HG03045 (cell line): ENCODE measurements around the gene LMOD2.

Experiments
- ATAC-seq: cut with Tn5 transposase; IDR thresholded peaks from one replicate; pipeline ENCODE4 v1.9.1; 2021; ENCODE audit warnings: mild to moderate bottlenecking, moderate library complexity; ENCODE audit not compliant: unreplicated experiment

The LMOD2 gene

DNA sequence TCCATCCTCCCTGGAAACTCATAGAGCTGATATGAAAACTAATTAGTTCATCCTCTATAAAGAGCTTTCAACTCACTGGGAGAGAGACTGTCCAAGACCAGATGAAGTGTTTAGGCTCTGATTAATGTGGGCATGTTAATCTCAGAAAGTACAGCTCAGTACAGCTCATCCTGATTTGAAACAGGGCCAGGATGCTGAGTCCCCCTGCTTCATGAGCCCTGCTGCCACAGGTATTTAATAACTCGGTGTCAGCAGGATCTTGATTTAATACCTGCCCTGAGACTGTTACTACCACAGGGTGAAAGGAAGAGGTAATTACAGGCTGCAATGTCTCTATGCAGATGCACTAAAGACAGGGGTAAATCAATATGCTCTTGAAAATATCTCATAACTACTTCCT lies 10.8 kb downstream of the LMOD2 start:
- ATAC-seq = no peak

DNA sequence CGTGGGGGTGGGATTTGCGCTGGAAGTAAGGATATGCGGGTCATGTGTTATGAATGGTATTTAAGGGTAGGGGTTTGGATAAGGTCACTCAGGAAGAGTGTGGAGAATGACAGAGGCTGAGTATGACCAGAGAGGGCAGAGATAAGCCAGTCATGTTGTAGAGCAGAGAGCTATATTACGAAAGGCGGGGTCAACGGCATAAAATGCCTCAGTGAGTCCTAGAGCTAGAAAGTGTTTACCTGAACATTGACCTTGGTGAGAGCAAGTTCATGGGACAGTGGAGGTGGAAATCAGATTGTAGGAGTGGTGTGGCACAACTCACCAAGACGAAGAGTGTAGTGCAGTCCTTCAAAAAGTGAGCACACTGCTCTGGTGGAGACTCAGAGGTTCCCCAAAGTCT lies 13.8 kb downstream of the LMOD2 start:
- ATAC-seq = no peak

DNA sequence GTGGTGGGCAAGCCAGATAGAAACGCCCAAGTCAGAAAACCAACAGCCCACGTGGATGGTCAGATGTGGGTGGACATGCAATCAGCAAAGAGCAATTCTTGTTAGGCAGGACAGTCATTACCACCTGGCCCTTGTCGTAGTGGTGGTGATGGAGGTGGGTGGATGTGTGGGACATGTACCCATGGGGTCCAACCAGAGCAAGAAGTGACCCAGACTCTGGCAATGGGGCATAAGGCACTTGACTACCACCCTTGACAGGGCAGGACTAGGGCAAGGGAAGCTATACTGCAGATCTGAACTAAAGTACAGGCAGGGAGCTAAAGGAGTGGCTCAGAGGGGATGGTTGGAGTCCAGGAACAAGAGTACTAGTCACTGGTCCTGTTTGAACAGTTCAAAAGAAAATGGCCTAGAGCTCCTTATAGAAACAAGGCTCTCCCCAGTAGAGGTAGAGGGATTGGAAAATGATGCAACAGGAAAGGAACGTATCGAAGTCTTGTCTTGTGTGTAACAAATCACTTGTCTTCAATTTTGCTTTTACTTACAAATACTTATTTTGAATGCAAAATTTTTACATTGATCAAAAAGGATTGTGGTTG lies 17.6 kb downstream of the LMOD2 start:
- ATAC-seq = no peak

- no peak for ATAC-seq
Observed at GRCh38 chr7:123673752-123674398, 18.2 kb downstream of the LMOD2 start.

DNA sequence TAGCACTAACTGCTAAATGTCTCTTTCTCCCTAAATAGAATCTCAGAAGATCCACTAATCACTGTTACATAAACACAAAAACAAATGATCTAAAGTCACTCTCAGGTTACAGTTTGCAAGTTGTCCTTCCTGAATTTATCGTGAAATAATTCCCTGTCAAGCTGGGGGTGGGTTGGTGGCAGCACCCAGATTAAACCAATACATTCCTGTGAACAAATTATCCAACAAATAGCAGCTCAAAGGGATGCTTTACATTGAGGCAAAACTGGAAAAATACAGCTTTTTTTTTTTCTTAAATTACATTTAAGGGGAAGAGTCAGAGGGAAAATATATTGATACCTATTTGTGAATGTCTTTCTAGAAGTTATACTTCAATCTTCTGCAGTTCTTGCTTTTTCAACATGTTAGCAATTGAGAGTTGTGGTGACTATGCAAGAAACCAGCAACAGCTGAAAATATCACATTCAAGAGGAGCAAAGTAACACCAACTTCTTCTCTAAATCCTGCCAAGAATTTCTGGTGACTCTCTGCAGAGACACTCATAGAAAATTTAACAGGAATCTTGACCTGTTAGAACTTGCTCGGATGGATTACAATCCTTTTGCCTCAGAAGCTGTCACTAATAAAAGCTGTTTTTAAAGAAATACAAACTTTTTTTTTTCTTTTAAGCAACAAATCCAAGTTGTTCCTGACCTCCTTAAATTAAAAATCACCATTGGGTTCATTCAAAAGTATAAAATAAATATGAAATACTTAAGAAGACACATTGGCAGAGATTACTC lies 18.9 kb downstream of the LMOD2 start:
- ATAC-seq = no peak

DNA sequence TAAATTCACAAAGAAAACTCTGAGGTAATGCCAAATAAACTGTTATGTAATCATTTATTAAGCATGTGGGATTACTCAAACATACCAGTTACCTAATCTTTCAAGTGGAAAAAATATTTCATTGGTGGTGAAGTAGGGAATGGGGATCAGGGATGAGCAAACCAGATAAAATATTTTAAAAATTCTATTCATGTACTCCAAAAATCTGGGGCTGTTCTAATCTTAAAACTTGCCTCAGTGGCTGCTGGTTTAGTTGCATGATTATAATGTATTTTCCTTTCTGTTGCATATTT lies 19.5 kb downstream of the LMOD2 start:
- no peak for ATAC-seq

GRCh38 chr7:123677061-123677715 lies 21.5 kb downstream of the LMOD2 start:
- no peak for ATAC-seq

DNA sequence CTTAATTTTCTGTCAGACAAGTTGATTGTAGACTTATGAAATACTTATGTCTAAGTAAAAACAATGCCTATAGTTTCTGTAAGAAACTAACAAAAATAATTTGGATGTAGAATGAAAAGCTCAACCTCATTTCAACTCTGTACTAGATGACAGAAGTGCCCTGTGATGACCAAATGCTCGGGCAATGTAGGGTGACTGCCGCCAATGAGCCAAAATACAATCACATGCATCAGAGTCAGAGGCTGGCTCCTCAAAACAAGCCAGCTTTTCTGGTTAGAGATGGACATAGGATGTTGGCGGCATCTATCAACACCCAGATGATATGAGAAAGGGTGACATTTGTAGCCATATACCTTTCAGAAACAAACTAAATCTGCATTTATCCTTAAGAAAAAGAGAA lies 23.9 kb downstream of the LMOD2 start:
- ATAC-seq = no peak

- ATAC-seq = no peak
Observed at GRCh38 chr7:123680580-123680979, 24.9 kb downstream of the LMOD2 start.

DNA sequence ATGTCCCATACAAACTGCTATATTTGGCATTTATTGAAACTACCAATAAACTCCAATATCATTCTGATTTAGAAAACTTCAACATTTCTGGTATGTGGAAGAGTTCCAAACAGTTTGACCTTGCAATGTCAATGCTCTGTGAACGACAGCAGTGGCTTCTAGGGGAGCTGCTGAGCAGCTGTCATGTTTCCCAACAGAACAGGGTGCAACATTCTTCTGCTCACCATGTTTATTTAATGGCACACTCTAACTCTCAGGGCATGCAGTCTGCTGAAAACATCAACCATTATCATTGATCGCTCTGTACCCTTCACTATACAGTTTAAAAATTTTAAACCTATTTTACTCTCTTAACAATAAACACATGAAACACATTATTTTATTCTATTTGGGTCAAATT lies 25.9 kb downstream of the LMOD2 start:
- no peak for ATAC-seq

DNA sequence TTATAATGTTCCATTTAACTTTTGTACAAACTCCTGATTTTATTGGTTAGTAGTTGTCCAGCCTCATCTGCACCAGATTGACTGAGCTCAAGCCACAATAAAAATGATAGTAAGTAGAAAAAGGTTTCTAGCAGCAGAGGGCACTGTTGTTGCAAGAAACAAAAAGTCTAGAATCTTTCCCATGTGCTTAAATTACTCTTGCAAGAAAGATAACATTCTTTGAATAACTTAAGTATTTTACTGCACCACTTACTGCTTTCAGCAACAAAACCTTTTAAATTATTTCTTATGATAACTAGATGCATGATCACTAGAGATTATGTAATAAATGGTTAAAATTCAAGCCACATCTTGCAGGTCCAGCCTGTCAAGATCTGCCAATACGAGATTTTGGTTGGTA lies 27.0 kb downstream of the LMOD2 start:
- no peak for ATAC-seq

- no peak for ATAC-seq
Observed at GRCh38 chr7:123687161-123687560, 31.5 kb downstream of the LMOD2 start.

- no peak for ATAC-seq
Observed at GRCh38 chr7:123687727-123688126, 32.1 kb downstream of the LMOD2 start.

DNA sequence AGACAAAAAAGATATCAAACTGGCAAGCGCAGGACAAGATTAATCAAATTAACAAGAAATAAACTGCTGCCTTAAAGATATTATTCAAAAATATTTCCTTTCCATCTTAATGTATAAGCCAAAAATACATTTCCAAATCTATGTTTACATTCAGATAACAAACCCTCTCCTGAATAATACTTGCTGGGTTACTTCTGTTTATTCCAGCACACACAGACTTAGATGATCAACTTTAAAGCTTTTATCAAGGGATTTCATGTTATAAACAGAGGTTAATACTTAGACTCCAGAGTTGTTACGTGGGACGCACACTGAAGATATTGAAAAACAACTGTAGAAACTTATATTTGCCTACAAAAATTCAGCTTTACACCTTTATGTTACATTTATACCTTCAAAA lies 33.6 kb downstream of the LMOD2 start:
- ATAC-seq = no peak

DNA sequence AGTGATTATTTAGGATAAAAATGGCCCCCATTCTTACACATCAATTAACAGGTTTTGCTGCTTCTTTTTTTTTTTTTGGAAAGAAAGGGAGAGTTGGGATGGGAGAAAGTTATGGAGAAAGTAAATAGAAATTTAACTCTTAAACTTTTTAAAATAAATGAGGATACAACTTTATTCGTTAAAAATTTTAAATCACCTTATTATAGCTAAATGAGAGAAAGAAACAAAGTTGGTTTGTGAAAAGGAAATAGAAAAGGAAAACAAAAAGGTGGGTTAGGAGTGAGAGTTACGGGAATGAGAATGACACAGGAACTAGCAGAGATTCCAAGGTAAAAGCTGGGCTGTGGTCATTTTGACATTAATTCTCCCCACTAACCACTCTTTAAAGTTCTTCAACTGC lies 34.9 kb downstream of the LMOD2 start:
- no peak for ATAC-seq

DNA sequence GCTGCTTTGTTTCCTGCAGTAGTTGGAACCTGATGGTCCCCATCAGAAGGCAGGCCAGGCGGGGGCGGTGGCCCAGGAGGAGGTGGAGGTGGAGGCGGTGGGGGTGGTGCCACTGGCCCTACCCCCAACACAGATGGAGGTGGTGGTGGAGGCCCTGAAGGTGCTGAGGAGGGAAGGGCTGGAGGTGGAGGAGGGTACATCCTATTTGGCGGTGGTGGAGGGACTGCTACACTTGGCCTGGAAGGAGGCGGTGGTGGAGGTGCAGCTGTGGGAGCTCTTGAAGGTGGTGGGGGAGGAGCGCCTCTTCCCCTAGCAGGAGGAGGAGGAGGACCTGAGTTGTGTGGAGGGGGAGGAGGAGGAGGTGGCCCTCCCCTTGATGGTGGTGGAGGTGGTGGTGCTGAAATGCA lies 36.8 kb downstream of the LMOD2 start:
- no peak for ATAC-seq

DNA sequence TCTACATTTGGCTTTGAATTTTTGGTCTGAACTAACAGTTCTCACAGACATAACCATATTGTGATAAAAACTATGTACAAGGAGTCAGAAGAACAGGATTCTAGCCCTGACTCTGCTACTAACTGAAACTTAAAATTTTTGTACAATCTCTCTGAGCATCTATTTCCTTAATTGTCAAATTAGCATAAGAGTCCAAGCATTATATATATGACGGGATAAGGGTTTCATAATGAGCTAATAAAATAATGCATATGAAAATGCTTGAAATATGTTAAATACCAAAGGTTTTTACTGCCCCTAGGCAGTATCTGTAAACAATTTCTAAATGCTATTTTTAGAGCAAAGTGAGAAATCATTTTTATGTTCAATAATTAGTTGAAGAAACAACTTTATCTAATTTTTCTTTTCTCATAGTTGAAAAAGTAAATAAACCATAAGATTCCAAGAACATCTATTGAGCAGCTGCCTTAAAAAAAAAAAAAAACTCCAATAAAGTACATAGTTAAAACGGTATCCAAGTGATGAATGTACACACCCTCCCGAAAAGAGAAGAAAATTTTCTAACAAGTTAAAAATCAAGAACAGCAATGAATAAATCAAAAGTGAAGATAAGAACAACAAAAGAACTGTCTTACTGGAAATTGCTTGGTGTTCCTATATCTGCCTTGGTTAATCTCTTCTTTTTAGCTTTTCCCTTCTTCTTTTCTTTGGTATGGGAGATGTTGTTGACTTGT lies 40.4 kb downstream of the LMOD2 start:
- no peak for ATAC-seq

DNA sequence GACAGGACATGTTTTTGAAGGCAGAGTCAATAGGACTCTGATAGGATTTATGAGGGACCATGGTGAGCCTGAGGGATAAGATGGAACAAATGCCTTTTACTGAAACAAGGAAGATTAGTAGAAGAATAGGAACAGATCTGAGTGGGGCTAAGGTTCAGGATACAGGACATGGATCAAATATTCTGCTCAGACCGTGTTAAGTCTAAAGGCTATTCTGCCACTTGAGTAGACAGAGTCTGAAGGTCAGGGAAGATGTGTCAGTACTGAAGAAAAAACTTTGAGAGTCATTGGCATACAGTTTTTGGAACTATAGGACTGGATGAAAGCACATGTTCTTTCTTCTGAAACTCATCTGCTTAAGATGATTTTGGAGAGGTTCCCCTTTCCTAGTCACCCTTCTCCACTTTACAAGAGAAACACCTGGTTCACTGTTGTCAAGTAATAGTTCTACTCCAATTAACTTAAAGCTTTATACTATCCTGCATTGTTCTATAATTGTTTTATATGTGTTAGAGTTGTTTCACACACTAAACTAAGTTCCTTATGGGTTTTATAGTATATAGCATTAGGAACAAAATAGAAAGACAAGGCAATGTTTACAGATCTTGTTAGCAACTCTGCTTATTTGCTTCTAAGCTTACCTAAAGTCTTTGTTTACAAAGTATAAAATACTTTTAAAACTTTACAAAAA lies 49.7 kb downstream of the LMOD2 start:
- no peak for ATAC-seq

DNA sequence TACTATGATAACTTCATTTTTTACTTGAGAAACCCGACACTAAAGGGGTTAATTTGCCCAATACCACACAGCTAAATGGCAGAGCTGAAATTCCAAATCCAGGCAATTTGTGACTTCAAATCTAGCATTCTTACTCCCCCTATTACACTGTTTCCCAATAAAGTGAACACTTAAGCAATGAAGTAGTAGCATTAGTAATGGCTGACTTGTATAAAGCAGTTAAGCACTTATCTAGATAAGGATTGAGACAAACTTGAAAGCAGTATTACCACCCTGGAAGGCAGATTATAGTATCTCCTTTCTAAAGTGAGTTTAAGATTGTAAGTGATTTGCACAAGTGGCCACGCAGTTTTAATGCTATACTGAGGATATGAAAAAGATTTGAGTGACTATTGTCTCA lies 53.9 kb downstream of the LMOD2 start:
- no peak for ATAC-seq

DNA sequence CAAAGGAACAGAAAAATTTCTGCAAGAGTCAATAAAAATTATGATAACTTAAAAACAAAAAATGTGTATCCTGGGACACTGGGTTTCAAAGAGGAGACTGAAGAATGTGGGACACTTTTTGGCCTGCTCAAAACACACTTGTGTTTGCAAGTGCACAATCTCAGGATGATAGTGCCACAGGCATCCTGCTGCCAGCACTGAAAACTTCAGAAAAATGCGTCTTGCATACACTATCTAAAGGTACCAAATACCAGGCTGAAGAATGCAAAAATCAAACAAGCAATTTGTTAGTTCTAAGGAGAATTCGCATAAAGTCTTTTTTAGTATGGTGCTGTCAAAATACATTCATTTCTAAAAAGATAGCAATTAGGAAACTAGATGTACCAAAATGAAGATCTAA lies 55.0 kb downstream of the LMOD2 start:
- ATAC-seq = no peak

GRCh38 chr7:123711832-123712293 lies 56.2 kb downstream of the LMOD2 start:
- ATAC-seq = no peak
